Measurements from ENCODE around the gene SIN3A.

The SIN3A gene

DNA sequence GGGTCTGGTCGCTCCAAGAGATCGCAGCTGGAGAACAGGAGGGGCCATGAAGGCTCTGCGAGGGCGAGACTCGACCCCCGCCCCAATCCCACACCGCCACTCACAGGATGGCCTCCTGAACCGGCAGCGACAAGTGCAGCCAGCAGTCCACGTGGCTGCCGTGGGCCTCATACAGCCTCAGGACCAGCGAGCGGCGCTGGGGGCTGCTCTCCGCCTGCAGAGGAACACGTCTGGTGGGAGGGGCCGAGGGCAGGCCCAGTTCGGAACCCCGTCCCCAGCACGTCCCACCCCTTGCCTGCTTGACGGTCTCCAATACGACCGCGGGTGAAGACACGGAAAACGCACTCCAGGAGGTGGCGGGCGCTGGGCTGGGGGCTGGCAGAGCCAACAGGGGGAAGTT lies 95.5 kb downstream of the SIN3A start:
- TF ChIP-seq, protein P1, sequence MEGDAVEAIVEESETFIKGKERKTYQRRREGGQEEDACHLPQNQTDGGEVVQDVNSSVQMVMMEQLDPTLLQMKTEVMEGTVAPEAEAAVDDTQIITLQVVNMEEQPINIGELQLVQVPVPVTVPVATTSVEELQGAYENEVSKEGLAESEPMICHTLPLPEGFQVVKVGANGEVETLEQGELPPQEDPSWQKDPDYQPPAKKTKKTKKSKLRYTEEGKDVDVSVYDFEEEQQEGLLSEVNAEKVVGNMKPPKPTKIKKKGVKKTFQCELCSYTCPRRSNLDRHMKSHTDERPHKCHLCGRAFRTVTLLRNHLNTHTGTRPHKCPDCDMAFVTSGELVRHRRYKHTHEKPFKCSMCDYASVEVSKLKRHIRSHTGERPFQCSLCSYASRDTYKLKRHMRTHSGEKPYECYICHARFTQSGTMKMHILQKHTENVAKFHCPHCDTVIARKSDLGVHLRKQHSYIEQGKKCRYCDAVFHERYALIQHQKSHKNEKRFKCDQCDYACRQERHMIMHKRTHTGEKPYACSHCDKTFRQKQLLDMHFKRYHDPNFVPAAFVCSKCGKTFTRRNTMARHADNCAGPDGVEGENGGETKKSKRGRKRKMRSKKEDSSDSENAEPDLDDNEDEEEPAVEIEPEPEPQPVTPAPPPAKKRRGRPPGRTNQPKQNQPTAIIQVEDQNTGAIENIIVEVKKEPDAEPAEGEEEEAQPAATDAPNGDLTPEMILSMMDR (IDR thresholded peaks at IDR 0.05) = no peak
- DNase-seq (ENCODE audit: low spot score) = no peak
- Histone ChIP-seq H3K4me3 (no peak overlapping the region), H3K27ac (no peak overlapping the region)

DNA sequence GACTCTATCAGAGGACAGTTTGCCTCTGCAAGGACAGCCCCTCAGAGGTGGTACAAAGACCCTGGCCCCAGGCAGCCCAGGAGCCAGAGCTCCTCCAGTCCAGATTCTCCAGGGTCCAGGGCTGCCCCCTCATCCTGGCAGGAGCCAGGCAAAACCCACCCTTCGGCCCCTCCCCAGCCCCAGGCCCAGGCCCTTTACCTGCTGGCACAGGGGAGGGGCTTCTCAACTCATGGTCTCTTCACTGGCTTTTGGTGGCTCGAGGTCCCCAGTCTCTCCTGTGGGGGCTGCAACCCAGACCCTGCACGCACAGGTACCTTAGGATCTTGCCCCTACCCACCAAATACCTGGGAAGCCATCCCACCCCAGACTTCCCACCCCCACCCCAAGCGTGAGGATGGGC lies 96.1 kb downstream of the SIN3A start:
- no peak for DNase-seq (ENCODE audit: low spot score)

DNA sequence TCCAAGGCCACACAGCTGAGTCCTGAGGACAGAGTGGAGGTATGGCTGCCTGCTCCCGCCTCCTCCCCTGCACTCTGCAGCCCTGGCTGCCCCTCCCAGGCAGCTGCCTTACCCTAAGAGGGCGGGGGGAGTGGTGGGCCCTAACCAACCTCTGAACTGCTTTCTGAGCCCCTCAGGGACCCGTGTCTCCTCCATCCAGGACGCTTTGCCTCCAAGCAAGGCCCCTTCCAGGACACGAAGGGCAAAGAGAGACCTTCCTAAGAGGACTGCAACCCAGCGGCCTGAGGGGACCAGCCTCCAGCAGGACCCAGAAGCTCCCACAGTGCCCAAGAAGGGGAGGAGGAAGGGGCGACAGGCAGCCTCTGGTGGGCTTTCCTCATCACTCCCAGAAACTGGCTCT lies 97.0 kb downstream of the SIN3A start:
- no peak for DNase-seq (ENCODE audit: low spot score)
- TF ChIP-seq, protein P1 (IDR thresholded peaks at IDR 0.05) = no peak
- H3K4me3 ChIP-seq = no peak overlapping the region
- H3K27ac ChIP-seq = no peak overlapping the region

More for the DNA sequence above, 96.1 kb downstream of the SIN3A start:
- TF ChIP-seq, protein P1 (IDR thresholded peaks at IDR 0.05) = no peak
- Histone ChIP-seq H3K27ac (no peak overlapping the region), H3K4me3 (no peak overlapping the region)

DNA sequence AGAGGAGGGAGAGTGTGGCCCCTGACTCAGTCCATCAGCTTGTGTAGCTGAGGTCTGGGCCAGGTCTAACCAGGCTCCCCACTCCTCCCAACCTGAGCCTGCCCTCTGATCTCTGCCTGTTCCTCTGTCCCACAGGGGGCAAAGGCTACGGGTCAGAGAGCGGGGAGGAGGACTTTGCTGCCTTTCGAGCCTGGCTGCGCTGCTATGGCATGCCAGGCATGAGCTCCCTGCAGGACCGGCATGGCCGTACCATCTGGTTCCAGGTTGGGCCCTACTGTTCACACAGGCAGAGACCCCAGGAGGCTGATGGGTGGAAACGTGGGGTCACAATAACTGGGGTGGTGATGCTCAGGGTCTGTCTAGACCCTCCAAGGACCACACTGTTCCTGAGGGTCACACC lies 97.9 kb downstream of the SIN3A start:
- Histone ChIP-seq H3K27ac (no peak overlapping the region), H3K4me3 (no peak overlapping the region)
- TF ChIP-seq, protein P1 (IDR thresholded peaks at IDR 0.05) = no peak
- no peak for DNase-seq (ENCODE audit: low spot score)

DNA sequence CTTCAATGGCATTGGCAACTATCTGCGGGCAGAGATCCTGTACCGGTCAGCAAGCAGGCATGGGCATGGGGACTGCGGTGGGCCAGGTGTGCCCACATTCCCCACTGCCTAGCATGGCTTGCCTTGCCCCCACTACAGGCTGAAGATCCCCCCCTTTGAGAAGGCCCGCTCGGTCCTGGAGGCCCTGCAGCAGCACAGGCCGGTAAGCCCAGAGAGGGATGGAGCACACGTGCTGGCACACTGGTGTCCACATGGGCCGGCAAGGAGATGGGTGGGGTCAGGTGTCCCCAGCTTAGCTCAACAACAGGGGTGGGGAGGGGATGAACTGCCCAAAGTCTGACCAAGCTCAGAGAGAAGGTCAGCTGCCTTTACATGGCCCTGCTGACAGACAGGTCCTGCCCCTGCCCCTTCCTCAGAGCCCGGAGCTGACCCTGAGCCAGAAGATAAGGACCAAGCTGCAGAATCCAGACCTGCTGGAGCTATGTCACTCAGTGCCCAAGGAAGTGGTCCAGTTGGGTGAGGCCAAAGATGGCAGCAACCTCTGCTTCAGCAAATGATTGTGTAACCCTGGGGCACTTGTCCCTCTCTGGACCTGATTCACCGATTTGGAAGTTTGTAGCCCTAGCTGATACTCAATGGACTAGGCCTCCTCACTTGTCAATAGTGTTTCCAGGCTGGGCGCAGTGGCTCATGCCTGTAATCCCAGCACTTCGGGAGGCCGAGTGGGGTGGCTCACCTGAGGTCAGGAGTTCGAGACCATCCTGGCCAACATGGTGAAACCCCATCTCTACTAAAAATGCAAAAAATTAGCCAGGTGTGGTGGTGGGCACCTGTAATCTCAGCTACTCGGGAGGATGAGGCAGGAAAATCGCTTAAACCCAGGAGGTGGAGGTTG lies 99.1 kb downstream of the SIN3A start:
- no peak overlapping the region for H3K4me3 ChIP-seq
- TF ChIP-seq, protein P1 (IDR thresholded peaks at IDR 0.05) = no peak
- H3K27ac ChIP-seq = no peak overlapping the region
- no peak for DNase-seq (ENCODE audit: low spot score)

DNA sequence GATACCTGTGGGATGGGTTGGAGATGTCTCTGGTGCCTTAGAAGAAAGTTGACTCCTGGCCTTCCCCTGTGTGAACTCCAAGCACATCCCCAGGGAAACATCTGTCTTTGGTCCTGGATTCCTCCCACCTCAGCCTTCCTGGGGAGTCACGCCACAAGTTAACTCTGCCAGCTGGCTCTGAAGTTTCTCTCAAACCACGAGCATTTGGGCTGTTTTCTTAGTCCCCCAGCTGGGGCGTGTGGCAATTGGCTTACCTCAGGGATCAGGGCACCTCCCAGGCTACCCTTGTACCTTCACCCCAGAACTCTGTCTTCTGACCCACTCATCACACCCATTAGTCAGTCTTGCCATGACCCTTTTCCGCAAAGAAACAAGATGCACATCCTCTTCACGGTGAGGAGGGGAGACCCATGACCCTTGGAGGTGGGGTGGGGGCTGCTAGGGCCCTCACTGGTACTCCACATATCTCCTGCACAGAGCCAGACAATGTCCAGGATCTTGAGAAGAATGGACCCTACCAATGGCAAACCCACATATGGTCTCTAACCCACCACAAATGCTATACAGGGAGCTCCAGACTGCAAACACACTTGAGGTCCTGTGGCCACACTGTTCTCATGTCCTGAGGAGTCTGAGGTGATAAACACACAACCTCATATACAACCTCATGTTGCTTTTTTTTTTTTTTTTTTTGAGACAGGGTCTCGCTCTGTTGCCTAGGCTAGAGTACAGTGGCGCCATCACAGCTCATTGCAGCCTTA lies 100.7 kb downstream of the SIN3A start:
- no peak for DNase-seq (ENCODE audit: low spot score)
- Histone ChIP-seq H3K4me3 (no peak overlapping the region), H3K27ac (no peak overlapping the region)
- TF ChIP-seq, protein P1 (IDR thresholded peaks at IDR 0.05) = no peak

Measured in coronary artery (tissue), 2 donors.